Measurements from ENCODE around the gene SRSF8.
"Not testable (repeated sequence)": the region's sequence is repeated elsewhere in the genome, so short reads cannot be mapped to it uniquely, and the experiment has no call there.

The SRSF8 gene

GRCh38 chr11:95066716-95067038 is at the start of gene SRSF8:
SRSF8 (plus strand) TSS chr11:95066919; CDS start chr11:95067227, 308 bp downstream.
- DNase-seq (ENCODE audit: low read depth in 2 of 3, low spot score in 1 of 3), result no peak

GRCh38 chr11:95021468-95021867 is 45.3 kb upstream of the SRSF8 start:
- DNase-seq (ENCODE audit: low read depth in 2 of 3, low spot score in 1 of 3), result not testable (repeated sequence)

- DNase-seq (ENCODE audit: low read depth in 2 of 3, low spot score in 1 of 3), result no peak
Observed at GRCh38 chr11:95024958-95025357, 41.8 kb upstream of the SRSF8 start, which contains the start of gene KDM4E. KDM4E (plus strand) TSS chr11:95025258; CDS start chr11:95025558, 300 bp downstream.

GRCh38 chr11:95025594-95025993 is 41.1 kb upstream of the SRSF8 start:
- not testable (repeated sequence) for DNase-seq (ENCODE audit: low read depth in 2 of 3, low spot score in 1 of 3)

GRCh38 chr11:95028357-95028756 is 38.4 kb upstream of the SRSF8 start:
- no peak for DNase-seq (ENCODE audit: low read depth in 2 of 3, low spot score in 1 of 3)

- no peak for DNase-seq (ENCODE audit: low read depth in 2 of 3, low spot score in 1 of 3)
Observed at GRCh38 chr11:95033051-95033450, 33.7 kb upstream of the SRSF8 start.

GRCh38 chr11:95035316-95035715 is 31.4 kb upstream of the SRSF8 start:
- no peak for DNase-seq (ENCODE audit: low read depth in 2 of 3, low spot score in 1 of 3)

- DNase-seq (ENCODE audit: low read depth in 2 of 3, low spot score in 1 of 3), result not testable (repeated sequence)
Observed at GRCh38 chr11:95037356-95038035, 29.2 kb upstream of the SRSF8 start.

GRCh38 chr11:95042239-95042638 is 24.5 kb upstream of the SRSF8 start:
- DNase-seq (ENCODE audit: low read depth in 2 of 3, low spot score in 1 of 3), result no peak

- DNase-seq (ENCODE audit: low read depth in 2 of 3, low spot score in 1 of 3), result no peak
Observed at GRCh38 chr11:95042906-95043305, 23.8 kb upstream of the SRSF8 start.

- DNase-seq (ENCODE audit: low read depth in 2 of 3, low spot score in 1 of 3), result no peak
Observed at GRCh38 chr11:95044010-95044409, 22.7 kb upstream of the SRSF8 start.

GRCh38 chr11:95045812-95046211 is 20.9 kb upstream of the SRSF8 start:
- DNase-seq (ENCODE audit: low read depth in 2 of 3, low spot score in 1 of 3), result no peak

GRCh38 chr11:95049122-95049521 is 17.6 kb upstream of the SRSF8 start, which contains the start of gene KDM4F:
KDM4F (plus strand) TSS chr11:95049422.
- not testable (repeated sequence) for DNase-seq (ENCODE audit: low read depth in 2 of 3, low spot score in 1 of 3)

GRCh38 chr11:95050595-95051202 is 16.0 kb upstream of the SRSF8 start:
- no peak for DNase-seq (ENCODE audit: low read depth in 2 of 3, low spot score in 1 of 3)

- DNase-seq (ENCODE audit: low read depth in 2 of 3, low spot score in 1 of 3), result no peak
Observed at GRCh38 chr11:95054356-95054755, 12.4 kb upstream of the SRSF8 start.

GRCh38 chr11:95055283-95055897 is 11.3 kb upstream of the SRSF8 start:
- DNase-seq (ENCODE audit: low read depth in 2 of 3, low spot score in 1 of 3), result no peak

- no peak for DNase-seq (ENCODE audit: low read depth in 2 of 3, low spot score in 1 of 3)
Observed at GRCh38 chr11:95057959-95058358, 8.8 kb upstream of the SRSF8 start.

GRCh38 chr11:95058621-95059020 is 8.1 kb upstream of the SRSF8 start:
- DNase-seq (ENCODE audit: low read depth in 2 of 3, low spot score in 1 of 3), result no peak

GRCh38 chr11:95059046-95059445 is 7.7 kb upstream of the SRSF8 start:
- no peak for DNase-seq (ENCODE audit: low read depth in 2 of 3, low spot score in 1 of 3)

- no peak for DNase-seq (ENCODE audit: low read depth in 2 of 3, low spot score in 1 of 3)
Observed at GRCh38 chr11:95065336-95065735, 1.4 kb upstream of the SRSF8 start.

- DNase-seq (ENCODE audit: low read depth in 2 of 3, low spot score in 1 of 3), result peak; percentile 56 to 74 (median 59)
Observed at GRCh38 chr11:95067039-95067840, 521 bp downstream of the SRSF8 start.

- DNase-seq (ENCODE audit: low read depth in 2 of 3, low spot score in 1 of 3), result peak in 1 of 3 donors; percentile 22
Observed at GRCh38 chr11:95067841-95068219, 1.1 kb downstream of the SRSF8 start.
